GM21619 (cell line): ENCODE data around the gene RLN3.

Experiments used
- ATAC-seq: cut with Tn5 transposase; IDR thresholded peaks from one replicate; pipeline ENCODE4 v1.9.1; 2021; ENCODE audit not compliant: unreplicated experiment

Gene RLN3, protein sequence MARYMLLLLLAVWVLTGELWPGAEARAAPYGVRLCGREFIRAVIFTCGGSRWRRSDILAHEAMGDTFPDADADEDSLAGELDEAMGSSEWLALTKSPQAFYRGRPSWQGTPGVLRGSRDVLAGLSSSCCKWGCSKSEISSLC

GRCh38 chr19:14027856-14028450, at the start of gene RLN3:
Gene RLN3, plus strand, starts transcription at chr19:14028148. Its CDS starts 57 bp downstream, at chr19:14028205.
- ATAC-seq, result no peak

DNA sequence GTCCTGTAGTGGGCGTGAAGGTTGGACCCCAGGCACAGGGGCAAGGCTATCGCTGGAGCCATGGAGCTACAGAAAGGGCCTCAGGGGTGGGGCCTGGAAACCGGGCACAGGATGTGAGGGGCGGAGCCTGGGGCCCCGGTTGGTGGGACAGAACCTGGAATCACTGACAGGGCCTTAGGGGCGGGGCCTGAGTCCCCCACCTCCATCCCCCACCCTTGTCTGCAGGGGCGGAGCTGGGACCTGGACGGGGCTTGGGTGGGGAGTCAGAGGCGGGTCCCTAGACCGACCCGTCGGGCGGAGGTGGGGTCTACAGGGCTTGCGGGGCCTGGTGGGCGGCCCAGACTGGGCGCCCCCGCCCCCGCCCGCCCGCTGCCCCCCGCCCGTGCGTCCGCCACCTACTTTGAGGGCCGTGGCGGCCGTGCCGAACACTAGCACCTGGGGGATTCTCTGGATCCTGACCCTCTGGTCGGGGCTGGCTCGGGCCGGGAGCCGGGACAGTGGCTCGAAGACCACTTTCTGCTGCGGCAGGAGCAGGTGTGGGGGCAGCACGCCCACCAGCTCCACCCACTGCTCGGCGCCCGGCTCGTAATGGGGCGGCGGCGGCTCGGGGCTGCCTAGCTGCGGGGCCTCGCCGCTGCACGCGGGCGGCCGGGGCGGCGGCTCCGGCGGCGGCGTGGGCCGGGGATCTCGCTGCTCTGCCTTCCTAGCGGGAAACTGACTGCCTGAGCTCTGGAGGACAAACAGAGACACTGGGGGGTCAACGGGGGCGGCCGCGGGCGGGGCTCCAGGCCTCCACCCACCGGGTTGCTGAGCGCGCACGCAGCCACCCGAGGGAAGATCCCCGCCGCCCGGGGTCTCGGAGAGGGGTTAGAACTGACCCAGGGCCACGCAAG, 49.4 kb upstream of the RLN3 start:
- no peak for ATAC-seq

DNA sequence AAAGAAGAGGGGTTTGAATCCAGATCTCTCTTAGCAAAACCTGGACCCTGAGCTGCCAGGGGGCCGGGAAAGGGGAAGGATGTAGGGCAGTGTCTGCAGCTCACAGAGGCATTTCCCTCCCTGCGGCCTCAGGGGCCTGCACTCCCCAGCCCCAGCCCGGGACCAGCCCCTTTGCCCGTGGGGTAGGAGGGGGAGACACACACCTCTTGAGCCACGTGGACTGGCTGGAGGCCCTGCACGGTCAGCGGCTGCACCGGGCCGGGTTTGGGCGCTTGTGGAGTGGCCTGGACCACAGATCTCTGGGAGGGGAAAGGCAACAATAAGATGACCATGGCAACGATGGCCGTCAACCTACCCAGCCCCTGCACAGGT, 48.7 kb upstream of the RLN3 start:
- ATAC-seq, result no peak

- ATAC-seq, result no peak
Measured at GRCh38 chr19:13979686-13980085, 48.3 kb upstream of the RLN3 start.

DNA sequence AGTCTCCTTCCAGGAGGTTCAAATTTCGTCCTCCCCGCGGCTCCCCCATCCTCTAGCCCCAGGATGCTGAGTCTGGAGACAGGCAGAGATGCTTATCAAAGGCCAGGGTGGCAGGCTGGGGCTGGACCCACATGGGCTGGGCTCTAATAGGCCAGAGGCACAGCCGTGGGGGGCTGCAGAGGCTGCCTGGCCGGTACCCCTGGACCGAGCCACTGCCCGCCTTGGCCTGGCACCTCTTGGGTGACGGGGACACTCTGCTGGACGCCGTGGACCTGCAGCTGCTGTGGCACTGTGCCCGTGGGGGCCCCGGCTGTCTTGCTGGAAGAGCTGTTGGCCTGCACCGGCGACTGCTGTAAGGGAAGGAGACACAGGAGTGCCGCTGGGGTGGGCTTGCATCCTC, 47.6 kb upstream of the RLN3 start:
- ATAC-seq, result no peak

DNA sequence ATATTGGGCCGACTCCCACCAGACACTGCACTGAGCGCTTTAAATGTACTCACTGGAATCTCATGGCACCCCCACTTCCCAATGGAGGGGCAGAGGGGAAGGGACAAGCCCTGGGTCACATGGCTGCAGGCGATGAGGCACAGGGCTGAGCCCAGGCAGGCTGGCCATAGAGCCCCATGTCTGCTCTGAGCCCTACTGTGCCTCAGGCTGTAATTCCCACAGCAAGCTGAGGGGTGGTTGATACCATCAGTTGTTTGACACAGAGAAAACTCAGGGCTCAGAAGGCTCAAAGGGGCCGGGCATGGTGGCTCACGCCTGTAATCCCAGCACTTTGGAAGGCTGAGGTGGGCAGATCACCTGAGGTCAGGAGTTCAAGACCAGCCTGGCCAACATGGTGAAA, 46.9 kb upstream of the RLN3 start:
- no peak for ATAC-seq

GRCh38 chr19:13981467-13981866, 46.5 kb upstream of the RLN3 start:
- no peak for ATAC-seq

DNA sequence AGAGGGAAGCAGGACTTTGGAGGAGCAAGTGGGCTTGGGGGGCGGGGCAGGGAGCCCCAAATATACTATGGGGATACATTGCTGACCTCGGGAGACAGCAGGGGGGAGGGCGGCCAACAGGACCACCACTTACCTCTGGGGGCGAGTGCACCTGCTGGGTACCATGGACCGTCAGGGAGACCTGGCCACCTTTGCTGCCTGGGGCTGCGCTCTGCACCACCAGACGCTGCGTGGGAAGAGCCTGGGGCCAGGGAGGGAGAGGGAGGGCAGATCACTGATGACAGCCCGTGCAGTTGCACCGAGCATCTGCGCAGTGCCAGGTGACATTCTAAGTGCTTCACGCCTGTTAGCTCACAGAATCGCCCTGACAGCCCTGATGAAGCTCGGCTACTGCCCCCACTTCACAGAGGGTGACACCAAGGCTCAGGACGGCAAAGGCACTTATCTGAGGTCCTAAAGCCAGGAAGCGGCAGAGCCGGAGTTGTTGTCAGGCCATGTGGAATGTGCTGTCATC, 45.9 kb upstream of the RLN3 start:
- ATAC-seq, result no peak

DNA sequence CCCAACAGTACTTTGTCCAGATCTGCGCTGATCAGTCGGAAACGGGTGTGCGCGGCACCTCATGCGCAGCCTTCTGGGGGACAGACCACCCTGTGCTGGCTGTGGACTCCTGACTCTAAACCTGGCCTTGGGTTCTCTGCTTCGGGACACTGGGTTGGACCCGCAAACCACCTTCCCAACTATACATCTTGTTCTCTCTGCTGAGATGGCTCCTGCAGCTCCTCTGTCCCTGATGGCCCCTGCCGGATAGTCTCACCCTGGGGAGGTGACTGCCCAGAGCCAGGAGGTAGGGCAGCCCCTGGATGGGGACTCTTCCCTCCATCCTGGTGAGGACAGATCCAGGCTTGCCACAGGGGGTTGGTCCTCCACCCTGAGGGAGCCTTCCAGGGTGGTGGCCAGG, 45.2 kb upstream of the RLN3 start:
- ATAC-seq, result no peak

DNA sequence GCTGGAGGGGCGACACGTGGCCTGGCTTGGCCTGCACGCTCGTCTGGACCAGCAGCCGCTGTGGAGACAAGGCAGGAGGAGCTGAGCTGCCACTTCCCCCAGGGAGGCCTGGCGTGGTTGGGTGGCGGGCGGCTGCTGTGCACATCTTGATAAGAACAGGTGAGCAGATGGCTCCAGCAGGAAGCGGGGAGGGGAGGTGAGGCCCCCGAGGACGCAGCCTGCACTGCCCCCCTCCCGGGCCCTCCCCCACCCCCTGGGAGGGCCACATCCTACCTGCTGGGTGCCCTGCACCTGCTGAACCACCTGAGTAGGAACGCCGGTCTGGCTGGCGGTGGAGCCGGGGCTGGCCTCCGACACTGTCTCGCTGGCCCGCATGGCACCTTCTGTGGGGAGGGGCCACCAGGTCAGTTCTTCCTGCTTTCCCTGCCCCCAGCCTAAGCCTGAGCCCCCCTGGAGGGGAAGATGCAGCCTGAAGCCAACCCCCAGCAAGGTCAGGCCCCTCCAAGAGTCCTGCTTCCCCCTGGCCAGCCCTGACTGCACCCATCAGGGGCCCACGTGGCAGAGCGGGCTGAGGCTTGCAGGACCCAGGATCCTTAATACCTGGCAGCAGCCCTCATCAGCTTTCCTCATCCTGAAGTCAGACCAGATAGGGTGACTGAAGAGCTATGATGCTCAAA, 44.6 kb upstream of the RLN3 start:
- ATAC-seq, result no peak

GRCh38 chr19:13984186-13984585, 43.8 kb upstream of the RLN3 start:
- ATAC-seq, result no peak

DNA sequence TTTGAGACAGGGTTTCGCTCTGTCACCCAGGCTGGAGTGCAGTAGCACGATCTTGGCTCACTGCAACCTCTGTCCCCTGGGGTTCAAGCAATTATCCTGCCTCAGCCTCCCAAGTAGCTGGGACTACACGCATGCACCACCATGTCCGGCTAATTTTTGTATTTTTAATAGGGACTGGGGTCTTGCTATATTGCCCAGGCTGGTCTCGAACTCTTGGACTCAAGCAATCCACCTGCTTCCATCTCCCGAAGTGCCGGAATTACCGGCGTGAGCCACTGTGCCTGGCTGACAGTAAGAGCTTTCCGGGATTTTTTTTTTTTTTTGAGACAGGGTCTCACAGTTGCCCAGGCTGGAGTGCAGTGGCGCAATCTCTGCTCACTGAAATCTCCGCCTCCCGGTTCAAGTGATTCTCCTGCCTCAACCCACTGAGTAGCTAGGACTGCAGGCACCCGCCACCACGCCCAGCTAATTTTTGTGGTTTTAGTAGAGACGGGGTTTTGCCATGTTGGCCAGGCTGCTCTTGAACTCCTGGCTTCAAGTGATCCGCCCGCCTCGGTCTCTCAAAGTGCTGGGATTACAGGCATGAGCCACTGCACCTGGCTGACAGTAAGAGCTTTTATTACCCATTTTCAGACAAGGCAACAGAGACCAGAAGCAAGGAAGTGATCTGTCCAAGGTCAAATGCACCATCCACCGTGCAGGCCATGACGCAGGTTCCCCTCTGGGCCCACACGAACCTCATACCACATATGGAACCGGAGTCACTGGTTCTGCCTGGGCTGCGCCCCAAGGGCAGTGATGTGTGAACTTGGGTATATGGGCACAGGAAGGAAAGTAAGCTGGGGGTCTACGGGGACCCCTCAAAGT, 42.8 kb upstream of the RLN3 start:
- ATAC-seq, result no peak

GRCh38 chr19:13985771-13986347, 42.1 kb upstream of the RLN3 start:
- ATAC-seq, result peak; percentile 16

DNA sequence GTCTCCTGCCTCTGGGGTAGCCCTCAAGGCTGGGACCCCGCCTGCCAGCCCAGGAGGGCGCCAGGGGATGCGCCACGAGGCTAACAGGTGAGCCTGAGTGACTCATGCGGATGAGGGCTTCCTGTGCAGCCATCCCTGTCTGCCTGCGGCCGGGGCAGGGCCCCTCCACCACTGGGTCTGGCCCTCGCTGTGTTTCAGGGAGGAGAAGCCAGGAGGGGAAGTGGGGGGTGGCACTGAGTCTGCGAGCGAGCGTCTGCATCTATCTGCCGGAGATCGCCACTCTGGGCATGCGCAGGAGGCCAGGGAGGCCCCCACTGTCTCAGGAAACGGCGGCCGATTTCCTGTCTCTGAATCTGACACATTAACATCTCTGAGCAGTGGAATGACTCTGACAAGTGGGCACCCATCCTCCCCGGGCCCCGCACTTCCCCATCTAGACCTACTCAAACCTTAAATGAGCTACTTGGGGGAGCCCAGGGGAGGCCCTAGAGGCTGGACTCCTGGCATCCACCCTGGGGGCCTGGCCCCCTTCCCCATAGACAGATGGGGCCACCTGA, 41.5 kb upstream of the RLN3 start:
- peak; percentile 75 for ATAC-seq

DNA sequence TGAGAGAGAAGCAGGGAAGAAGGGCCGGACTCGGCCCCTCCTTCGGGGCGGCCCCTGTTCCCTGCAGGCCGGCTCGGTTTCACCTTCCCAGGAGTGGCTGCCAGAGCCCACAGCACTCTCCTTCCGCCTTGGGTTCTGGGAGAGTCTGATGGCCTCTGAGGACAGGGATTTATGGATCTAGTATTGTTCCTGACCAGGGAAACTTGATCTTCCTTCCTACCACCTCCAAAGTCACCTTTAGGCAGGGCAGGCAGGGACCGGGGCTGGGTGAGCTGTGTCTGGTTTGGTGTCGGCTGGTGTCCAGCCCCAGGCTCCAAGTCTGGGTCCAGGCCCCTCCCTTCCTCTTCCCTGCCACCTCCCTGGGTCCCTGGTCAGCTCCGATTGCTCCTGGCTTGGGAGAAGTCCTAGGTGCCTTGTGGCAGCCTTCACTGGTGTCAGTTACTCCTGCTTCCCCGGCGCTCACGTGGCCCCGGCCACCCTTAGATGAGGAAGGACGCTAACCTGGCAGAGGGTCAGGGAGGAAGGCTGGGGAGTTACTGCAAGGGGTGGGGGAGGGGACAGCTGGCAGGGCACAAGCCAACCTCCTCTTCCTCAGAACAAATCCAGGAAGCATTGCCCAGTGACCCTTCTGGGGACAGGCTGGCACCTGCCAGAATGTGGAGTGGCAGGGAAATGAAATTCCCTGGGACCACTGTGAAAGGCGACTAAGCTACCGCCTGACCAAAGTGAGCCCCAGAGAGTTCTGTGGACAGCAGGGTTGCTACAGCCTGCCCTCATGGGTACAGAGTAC, 40.7 kb upstream of the RLN3 start:
- no peak for ATAC-seq

- no peak for ATAC-seq
Measured at GRCh38 chr19:13989487-13989886, 38.5 kb upstream of the RLN3 start.

GRCh38 chr19:13990085-13990484, 37.9 kb upstream of the RLN3 start:
- no peak for ATAC-seq

GRCh38 chr19:13992025-13992424, 35.9 kb upstream of the RLN3 start:
- no peak for ATAC-seq
